ENCODE measurements around the gene BCAS1. TPM values are rescaled to one million over a fixed set of nuclear protein-coding genes. Genes with fewer than 3 reads are reported as not detected.

Gene BCAS1
- total and polyA plus RNA-seq, 10 of the 15 experiments (the other 5 are each of a cell fraction or from before 2014, with no cell fraction given) = 0.21 to 1.4 (median 0.55) TPM

DNA sequence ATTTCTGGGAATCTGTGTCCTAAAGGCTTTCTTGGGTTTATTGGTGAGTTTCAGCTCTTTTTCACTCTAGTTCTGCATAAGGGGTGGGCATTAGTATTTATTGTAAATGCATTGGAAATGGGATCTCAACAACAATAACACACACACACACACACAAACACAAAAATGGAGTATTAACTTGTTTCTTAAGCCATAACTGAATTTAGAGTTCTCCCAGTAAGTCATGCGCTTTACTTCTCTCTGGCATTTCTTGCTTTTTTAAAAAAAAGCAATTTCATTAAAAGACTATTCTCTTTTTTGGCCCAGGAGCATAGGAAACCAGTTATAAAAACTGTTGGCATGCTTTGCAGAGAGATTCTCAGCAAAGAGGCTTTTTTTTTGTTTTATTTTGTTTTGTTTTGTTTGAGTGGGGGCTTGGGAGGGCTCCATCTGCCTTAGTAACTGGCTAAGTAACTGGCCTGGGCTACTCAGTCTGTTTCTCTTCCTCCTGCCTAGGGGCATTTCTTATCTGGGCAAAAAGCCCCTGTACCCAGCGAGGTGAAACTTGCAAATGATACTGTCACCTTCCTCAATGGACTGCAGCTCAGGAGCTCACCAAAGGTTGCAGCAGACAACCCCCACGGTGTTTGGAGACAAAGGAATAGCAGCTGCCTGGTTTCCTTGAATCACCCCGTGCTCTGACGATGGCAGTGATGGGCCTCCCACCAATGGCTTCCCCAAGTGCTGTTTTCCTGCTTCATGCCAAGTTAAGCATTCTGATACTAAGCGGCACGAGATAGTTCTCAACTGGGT lies 128.5 kb downstream of the BCAS1 start (continued):
- TF ChIP-seq, protein P1, sequence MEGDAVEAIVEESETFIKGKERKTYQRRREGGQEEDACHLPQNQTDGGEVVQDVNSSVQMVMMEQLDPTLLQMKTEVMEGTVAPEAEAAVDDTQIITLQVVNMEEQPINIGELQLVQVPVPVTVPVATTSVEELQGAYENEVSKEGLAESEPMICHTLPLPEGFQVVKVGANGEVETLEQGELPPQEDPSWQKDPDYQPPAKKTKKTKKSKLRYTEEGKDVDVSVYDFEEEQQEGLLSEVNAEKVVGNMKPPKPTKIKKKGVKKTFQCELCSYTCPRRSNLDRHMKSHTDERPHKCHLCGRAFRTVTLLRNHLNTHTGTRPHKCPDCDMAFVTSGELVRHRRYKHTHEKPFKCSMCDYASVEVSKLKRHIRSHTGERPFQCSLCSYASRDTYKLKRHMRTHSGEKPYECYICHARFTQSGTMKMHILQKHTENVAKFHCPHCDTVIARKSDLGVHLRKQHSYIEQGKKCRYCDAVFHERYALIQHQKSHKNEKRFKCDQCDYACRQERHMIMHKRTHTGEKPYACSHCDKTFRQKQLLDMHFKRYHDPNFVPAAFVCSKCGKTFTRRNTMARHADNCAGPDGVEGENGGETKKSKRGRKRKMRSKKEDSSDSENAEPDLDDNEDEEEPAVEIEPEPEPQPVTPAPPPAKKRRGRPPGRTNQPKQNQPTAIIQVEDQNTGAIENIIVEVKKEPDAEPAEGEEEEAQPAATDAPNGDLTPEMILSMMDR (IDR thresholded peaks at IDR 0.05 in 2 of 3, conservative IDR thresholded peaks at IDR 0.05 in 1 of 3; ENCODE audit: control insufficient read depth in 2 of 3, extremely low read depth in 1 of 3, insufficient read depth in 1 of 3, low read depth in 3 of 3, low read length in 3 of 3) = no peak
- TF ChIP-seq TCF12 (IDR thresholded peaks at IDR 0.05; ENCODE audit: low read depth, low read length) (0 out of 2 replicates have a peak, but pooled peaks have one; percentile 12), RB1 (IDR thresholded peaks at IDR 0.05; ENCODE audit: borderline replicate concordance) (0 out of 2 replicates have a peak, but pooled peaks have one; percentile 6), MTA3 (IDR thresholded peaks at IDR 0.05; ENCODE audit: borderline replicate concordance, low read length) (peak; percentile 38; the same call in 1 of the 2 replicates), GATAD2B (conservative IDR thresholded peaks at IDR 0.05; ENCODE audit: low read depth) (no peak; the same call in 1 of the 2 replicates), HSF1 (IDR thresholded peaks at IDR 0.05; ENCODE audit: low read depth, low read length) (no peak), TBL1XR1 (IDR thresholded peaks at IDR 0.05; ENCODE audit: low read depth, low read length) (no peak), CREM (IDR thresholded peaks at IDR 0.05; ENCODE audit: low read depth) (no peak), CBX5 (IDR thresholded peaks at IDR 0.05; ENCODE audit: low read depth) (no peak), NBN (IDR thresholded peaks at IDR 0.05) (0 out of 2 replicates have a peak, but pooled peaks have one; percentile 20), BCL11A (IDR thresholded peaks at IDR 0.05; ENCODE audit: low read depth, low read length) (no peak), CBFB (IDR thresholded peaks at IDR 0.05; ENCODE audit: low read depth) (no peak), NR2C2 (IDR thresholded peaks at IDR 0.05; ENCODE audit: borderline replicate concordance, control insufficient read depth, insufficient read length, low read depth) (no peak), STAT1 (conservative IDR thresholded peaks at IDR 0.05) (no peak)
- TF ChIP-seq, protein P2, sequence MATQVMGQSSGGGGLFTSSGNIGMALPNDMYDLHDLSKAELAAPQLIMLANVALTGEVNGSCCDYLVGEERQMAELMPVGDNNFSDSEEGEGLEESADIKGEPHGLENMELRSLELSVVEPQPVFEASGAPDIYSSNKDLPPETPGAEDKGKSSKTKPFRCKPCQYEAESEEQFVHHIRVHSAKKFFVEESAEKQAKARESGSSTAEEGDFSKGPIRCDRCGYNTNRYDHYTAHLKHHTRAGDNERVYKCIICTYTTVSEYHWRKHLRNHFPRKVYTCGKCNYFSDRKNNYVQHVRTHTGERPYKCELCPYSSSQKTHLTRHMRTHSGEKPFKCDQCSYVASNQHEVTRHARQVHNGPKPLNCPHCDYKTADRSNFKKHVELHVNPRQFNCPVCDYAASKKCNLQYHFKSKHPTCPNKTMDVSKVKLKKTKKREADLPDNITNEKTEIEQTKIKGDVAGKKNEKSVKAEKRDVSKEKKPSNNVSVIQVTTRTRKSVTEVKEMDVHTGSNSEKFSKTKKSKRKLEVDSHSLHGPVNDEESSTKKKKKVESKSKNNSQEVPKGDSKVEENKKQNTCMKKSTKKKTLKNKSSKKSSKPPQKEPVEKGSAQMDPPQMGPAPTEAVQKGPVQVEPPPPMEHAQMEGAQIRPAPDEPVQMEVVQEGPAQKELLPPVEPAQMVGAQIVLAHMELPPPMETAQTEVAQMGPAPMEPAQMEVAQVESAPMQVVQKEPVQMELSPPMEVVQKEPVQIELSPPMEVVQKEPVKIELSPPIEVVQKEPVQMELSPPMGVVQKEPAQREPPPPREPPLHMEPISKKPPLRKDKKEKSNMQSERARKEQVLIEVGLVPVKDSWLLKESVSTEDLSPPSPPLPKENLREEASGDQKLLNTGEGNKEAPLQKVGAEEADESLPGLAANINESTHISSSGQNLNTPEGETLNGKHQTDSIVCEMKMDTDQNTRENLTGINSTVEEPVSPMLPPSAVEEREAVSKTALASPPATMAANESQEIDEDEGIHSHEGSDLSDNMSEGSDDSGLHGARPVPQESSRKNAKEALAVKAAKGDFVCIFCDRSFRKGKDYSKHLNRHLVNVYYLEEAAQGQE (IDR thresholded peaks at IDR 0.05; ENCODE audit: low read depth, low read length) = no peak
- TF ChIP-seq, protein P3, sequence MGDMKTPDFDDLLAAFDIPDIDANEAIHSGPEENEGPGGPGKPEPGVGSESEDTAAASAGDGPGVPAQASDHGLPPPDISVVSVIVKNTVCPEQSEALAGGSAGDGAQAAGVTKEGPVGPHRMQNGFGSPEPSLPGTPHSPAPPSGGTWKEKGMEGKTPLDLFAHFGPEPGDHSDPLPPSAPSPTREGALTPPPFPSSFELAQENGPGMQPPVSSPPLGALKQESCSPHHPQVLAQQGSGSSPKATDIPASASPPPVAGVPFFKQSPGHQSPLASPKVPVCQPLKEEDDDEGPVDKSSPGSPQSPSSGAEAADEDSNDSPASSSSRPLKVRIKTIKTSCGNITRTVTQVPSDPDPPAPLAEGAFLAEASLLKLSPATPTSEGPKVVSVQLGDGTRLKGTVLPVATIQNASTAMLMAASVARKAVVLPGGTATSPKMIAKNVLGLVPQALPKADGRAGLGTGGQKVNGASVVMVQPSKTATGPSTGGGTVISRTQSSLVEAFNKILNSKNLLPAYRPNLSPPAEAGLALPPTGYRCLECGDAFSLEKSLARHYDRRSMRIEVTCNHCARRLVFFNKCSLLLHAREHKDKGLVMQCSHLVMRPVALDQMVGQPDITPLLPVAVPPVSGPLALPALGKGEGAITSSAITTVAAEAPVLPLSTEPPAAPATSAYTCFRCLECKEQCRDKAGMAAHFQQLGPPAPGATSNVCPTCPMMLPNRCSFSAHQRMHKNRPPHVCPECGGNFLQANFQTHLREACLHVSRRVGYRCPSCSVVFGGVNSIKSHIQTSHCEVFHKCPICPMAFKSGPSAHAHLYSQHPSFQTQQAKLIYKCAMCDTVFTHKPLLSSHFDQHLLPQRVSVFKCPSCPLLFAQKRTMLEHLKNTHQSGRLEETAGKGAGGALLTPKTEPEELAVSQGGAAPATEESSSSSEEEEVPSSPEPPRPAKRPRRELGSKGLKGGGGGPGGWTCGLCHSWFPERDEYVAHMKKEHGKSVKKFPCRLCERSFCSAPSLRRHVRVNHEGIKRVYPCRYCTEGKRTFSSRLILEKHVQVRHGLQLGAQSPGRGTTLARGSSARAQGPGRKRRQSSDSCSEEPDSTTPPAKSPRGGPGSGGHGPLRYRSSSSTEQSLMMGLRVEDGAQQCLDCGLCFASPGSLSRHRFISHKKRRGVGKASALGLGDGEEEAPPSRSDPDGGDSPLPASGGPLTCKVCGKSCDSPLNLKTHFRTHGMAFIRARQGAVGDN (IDR thresholded peaks at IDR 0.05) = peak; percentile 91
- TF ChIP-seq, protein P4, sequence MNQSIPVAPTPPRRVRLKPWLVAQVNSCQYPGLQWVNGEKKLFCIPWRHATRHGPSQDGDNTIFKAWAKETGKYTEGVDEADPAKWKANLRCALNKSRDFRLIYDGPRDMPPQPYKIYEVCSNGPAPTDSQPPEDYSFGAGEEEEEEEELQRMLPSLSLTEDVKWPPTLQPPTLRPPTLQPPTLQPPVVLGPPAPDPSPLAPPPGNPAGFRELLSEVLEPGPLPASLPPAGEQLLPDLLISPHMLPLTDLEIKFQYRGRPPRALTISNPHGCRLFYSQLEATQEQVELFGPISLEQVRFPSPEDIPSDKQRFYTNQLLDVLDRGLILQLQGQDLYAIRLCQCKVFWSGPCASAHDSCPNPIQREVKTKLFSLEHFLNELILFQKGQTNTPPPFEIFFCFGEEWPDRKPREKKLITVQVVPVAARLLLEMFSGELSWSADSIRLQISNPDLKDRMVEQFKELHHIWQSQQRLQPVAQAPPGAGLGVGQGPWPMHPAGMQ (IDR thresholded peaks at IDR 0.05; ENCODE audit: borderline replicate concordance) = no peak
